Placental pericyte (primary cell): ENCODE measurements around the gene ZNF732. TPM values are rescaled to one million over a fixed set of nuclear protein-coding genes. Genes with fewer than 3 reads are reported as not detected.

Experiments used
- small RNA-seq: library from RNA; depleted of rRNA; stranded (forward); fragments of <200 nt; gene quantifications from one replicate; pipeline ENCODE3, GENCODE V24; 2012; ENCODE audit warnings: low replicate concordance
- total RNA-seq: library from RNA; depleted of rRNA; stranded (reverse); fragments of >200 nt; gene quantifications from 2 replicates; pipeline ENCODE4 v1.2.3, GENCODE V29; 2012

ZNF732 gene
- under 0.01 and 0.44 TPM in 2 replicates for total RNA-seq

GRCh38 chr4:304969-305680, at the start of gene ZNF732:
Gene ZNF732, minus strand, starts transcription at chr4:305474. Its CDS starts 164 bp downstream, at chr4:305310.

GRCh38 chr4:337143-337931, 32.1 kb upstream of the ZNF732 start, which contains the start of gene ZNF141:
Gene ZNF141, plus strand, starts transcription at chr4:337814. Its CDS starts 170 bp downstream, at chr4:337984.

Small RNA genes within 50 kb of the gene (small RNA-seq; reads per million reads assigned to genes)
- gene AC079140.2, result not detected
- gene MIR571, result not detected

Other genes starting within 250 kb of the ZNF732 start
- 4.8 and 7.4 TPM in 2 replicates for gene ZNF718, start 181.0 kb downstream of the ZNF732 start, total RNA-seq
- gene ZNF141, start 32.3 kb upstream of the ZNF732 start, total RNA-seq, result 8.8 and 11.2 TPM in 2 replicates
- gene ZNF721, start 193.7 kb upstream of the ZNF732 start, total RNA-seq, result 10.3 and 15.7 TPM in 2 replicates
- gene PIGG, start 193.7 kb upstream of the ZNF732 start, total RNA-seq, result 46.6 and 52.3 TPM in 2 replicates